ENCODE measurements around the gene CLDN4.
A peak's percentile ranks its signal among the peaks of the same experiment; 100 is the strongest.

Gene CLDN4

DNA sequence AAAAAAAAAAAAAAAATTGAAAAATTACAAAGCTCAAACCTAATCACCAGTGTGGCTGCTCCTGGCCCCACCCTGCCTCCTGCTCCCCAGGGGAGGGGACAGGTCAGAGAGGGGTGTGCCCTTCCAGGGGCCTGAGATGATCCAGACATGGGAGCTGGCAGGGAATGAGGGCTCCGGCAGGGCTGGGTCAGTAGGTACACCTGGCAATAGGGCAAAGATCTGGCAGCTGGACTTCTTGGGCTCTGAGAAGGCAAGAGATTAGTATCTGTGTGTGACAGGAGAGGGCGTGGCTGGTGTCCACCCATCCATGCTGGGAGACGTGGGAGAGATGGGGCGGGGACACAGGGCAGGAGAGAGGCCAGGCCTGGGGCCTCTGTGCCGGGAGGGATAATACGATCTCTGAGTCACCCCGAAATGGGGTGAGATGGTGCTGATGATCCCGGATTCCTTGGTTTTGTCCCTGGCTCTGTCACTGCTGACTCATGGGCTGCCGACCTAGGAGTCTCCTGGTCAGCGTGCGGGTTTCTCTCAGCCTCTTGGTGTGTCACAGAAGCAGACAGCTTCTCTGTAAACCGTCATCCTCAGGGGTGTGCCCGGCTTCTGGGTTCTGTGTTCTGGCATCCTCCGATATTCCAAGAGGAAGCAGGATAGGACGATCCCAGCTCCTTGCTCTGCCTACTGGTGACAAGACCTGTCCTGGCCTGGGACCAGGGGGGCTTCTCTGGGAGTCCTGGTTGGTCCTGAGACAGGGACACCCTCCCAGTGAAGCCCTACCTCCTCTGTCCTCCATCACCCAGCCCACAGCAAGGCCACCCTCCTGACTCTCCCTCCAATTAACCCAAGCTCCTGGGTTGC is 8.2 kb upstream of the CLDN4 start:
- no peaks in the 10 kb centered on the region for H3K9me3 ChIP-seq (ENCODE audit: control insufficient read depth, insufficient read depth, low read depth, low read length)
- POLR2A ChIA-PET: interaction anchor here (0.5 to 2.4 kb wide), 4 partner anchors 20 to 382 kb away, joined by 3 to 14 read pairs (median 8); partner anchors contain the start of gene METTL27
- H3K4me3 ChIP-seq (ENCODE audit: low read depth, low read length): no peak overlapping the region
- no peaks in the 10 kb centered on the region for H3K36me3 ChIP-seq (ENCODE audit: control insufficient read depth in 2 of 2, insufficient read depth in 1 of 2, low read length in 2 of 2)
- H3K27ac ChIP-seq (ENCODE audit: extremely low read depth, low read depth, low read length): no peak overlapping the region
- H3K4me1 ChIP-seq (ENCODE audit: control insufficient read depth, insufficient read depth, low read length): peaks cover 5% of the 10 kb centered on the region
- CTCF ChIA-PET: interaction anchor here (0.7 to 2.7 kb wide), 6 partner anchors 11 to 87 kb away, joined by 3 to 10 read pairs (median 4); no protein-coding TSS in a partner anchor
- TF ChIP-seq SP7 (tag by site-specific recombination; IDR thresholded peaks at IDR 0.05): peak; percentile 52; the same call in 1 of the 2 replicates
- TF ChIP-seq, protein P1, sequence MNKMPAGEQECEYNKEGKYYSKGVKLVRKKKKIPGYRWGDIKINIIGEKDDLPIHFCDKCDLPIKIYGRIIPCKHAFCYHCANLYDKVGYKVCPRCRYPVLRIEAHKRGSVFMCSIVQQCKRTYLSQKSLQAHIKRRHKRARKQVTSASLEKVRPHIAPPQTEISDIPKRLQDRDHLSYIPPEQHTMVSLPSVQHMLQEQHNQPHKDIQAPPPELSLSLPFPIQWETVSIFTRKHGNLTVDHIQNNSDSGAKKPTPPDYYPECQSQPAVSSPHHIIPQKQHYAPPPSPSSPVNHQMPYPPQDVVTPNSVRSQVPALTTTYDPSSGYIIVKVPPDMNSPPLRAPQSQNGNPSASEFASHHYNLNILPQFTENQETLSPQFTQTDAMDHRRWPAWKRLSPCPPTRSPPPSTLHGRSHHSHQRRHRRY (tag by site-specific recombination; IDR thresholded peaks at IDR 0.05): no peak
- TF ChIP-seq, protein P2, sequence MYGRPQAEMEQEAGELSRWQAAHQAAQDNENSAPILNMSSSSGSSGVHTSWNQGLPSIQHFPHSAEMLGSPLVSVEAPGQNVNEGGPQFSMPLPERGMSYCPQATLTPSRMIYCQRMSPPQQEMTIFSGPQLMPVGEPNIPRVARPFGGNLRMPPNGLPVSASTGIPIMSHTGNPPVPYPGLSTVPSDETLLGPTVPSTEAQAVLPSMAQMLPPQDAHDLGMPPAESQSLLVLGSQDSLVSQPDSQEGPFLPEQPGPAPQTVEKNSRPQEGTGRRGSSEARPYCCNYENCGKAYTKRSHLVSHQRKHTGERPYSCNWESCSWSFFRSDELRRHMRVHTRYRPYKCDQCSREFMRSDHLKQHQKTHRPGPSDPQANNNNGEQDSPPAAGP (tag by site-specific recombination; IDR thresholded peaks at IDR 0.05): peak; percentile 38; the same call in 1 of the 2 replicates
- TF ChIP-seq ZNF366 (tag by site-specific recombination; conservative IDR thresholded peaks at IDR 0.05): 0 out of 2 replicates have a peak, but pooled peaks have one; percentile 36
- peak; percentile 92 for TF ChIP-seq KLF1 (tag by site-specific recombination; IDR thresholded peaks at IDR 0.05)
- TF ChIP-seq ZNF629 (tag by site-specific recombination; IDR thresholded peaks at IDR 0.05): peak; percentile 25; the same call in 1 of the 2 replicates
- TF ChIP-seq, protein P3, sequence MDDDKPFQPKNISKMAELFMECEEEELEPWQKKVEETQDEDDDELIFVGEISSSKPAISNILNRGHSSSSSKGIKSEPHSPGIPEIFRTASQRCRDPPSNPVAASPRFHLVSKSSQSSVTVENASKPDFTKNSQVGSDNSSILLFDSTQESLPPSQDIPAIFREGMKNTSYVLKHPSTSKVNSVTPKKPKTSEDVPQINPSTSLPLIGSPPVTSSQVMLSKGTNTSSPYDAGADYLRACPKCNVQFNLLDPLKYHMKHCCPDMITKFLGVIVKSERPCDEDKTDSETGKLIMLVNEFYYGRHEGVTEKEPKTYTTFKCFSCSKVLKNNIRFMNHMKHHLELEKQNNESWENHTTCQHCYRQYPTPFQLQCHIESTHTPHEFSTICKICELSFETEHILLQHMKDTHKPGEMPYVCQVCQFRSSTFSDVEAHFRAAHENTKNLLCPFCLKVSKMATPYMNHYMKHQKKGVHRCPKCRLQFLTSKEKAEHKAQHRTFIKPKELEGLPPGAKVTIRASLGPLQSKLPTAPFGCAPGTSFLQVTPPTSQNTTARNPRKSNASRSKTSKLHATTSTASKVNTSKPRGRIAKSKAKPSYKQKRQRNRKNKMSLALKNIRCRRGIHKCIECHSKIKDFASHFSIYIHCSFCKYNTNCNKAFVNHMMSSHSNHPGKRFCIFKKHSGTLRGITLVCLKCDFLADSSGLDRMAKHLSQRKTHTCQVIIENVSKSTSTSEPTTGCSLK (tag by site-specific recombination; IDR thresholded peaks at IDR 0.05): no peak
- TF ChIP-seq ZNF10 (tag by site-specific recombination; IDR thresholded peaks at IDR 0.05): no peak
- TF ChIP-seq SP3 (tag by site-specific recombination; IDR thresholded peaks at IDR 0.05): peak; percentile 35; the same call in 1 of the 2 replicates
- TF ChIP-seq KLF9 (tag by site-specific recombination; IDR thresholded peaks at IDR 0.05; ENCODE audit: low read depth): 0 out of 2 replicates have a peak, but pooled peaks have one; percentile 43
- TF ChIP-seq, protein P4, sequence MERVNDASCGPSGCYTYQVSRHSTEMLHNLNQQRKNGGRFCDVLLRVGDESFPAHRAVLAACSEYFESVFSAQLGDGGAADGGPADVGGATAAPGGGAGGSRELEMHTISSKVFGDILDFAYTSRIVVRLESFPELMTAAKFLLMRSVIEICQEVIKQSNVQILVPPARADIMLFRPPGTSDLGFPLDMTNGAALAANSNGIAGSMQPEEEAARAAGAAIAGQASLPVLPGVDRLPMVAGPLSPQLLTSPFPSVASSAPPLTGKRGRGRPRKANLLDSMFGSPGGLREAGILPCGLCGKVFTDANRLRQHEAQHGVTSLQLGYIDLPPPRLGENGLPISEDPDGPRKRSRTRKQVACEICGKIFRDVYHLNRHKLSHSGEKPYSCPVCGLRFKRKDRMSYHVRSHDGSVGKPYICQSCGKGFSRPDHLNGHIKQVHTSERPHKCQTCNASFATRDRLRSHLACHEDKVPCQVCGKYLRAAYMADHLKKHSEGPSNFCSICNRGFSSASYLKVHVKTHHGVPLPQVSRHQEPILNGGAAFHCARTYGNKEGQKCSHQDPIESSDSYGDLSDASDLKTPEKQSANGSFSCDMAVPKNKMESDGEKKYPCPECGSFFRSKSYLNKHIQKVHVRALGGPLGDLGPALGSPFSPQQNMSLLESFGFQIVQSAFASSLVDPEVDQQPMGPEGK (tag by site-specific recombination; IDR thresholded peaks at IDR 0.05): peak; percentile 30; the same call in 1 of the 2 replicates
- peak; percentile 48; the same call in 1 of the 2 replicates for TF ChIP-seq ZFHX2 (tag by site-specific recombination; conservative IDR thresholded peaks at IDR 0.05)
- peak; percentile 41; the same call in 1 of the 2 replicates for TF ChIP-seq GLIS1 (tag by site-specific recombination; IDR thresholded peaks at IDR 0.05)
- TF ChIP-seq ZBTB48 (tag by site-specific recombination; IDR thresholded peaks at IDR 0.05): no peak
- TF ChIP-seq ZNF341 (tag by site-specific recombination; IDR thresholded peaks at IDR 0.05; ENCODE audit: low read depth): peak; percentile 7; the same call in 1 of the 2 replicates
- peak; percentile 24; the same call in 1 of the 2 replicates for TF ChIP-seq ZNF335 (tag by site-specific recombination; conservative IDR thresholded peaks at IDR 0.05)

DNA sequence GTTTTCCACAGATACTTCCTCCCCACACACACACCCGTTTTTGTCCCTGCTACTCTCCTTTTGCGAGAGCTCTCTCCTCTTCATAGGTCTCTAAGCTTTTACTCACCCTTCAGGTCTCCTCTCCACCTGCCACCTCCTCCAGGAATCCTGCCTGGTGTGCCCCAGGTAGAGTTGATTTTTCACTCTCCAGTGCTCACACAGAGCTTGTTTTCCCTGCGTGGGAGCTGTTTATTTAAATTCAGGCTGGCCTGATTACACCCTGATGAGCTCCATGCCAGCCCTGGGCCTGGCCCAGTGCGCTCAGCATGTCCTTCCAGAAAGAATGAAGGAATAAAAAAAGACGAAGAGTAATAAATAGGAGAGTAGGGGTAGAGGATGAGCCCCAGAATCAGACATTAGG is 7.5 kb upstream of the CLDN4 start:
- Histone ChIP-seq H3K9me3 (ENCODE audit: control insufficient read depth, insufficient read depth, low read depth, low read length) (no peaks in the 10 kb centered on the region), H3K36me3 (ENCODE audit: control insufficient read depth in 2 of 2, insufficient read depth in 1 of 2, low read length in 2 of 2) (no peaks in the 10 kb centered on the region), H3K4me3 (ENCODE audit: low read depth, low read length) (no peak overlapping the region), H3K27ac (ENCODE audit: extremely low read depth, low read depth, low read length) (no peak overlapping the region), H3K4me1 (ENCODE audit: control insufficient read depth, insufficient read depth, low read length) (peaks cover 11% of the 10 kb centered on the region)
- POLR2A ChIA-PET: interaction anchor here (2.4 kb wide), 1 partner anchor 19 kb away, joined by 12 read pairs; the partner anchor contains the start of gene METTL27
- CTCF ChIA-PET: interaction anchor here (0.7 to 0.8 kb wide), 2 partner anchors 11 to 32 kb away, joined by 3 read pairs; no protein-coding TSS in a partner anchor
- TF ChIP-seq ZNF302 (tag by site-specific recombination; IDR thresholded peaks at IDR 0.05; ENCODE audit: low read depth): no peak
- TF ChIP-seq ZNF670 (tag by site-specific recombination; IDR thresholded peaks at IDR 0.05; ENCODE audit: low read depth): no peak
- TF ChIP-seq ZNF223 (tag by site-specific recombination; IDR thresholded peaks at IDR 0.05): no peak
- no peak for TF ChIP-seq ZNF830 (tag by site-specific recombination; IDR thresholded peaks at IDR 0.05; ENCODE audit: low read depth)
- no peak for TF ChIP-seq ZBTB8A (tag by site-specific recombination; IDR thresholded peaks at IDR 0.05)
- TF ChIP-seq ZSCAN23 (tag by site-specific recombination; IDR thresholded peaks at IDR 0.05): no peak
